Esophagus squamous epithelium (tissue), 4 donors: ENCODE measurements around the gene EVPLL.

Source experiments
- CTCF ChIP-seq, 6 experiments: fragments of 450-650 bp in 4 of 6; fragments of 200-600 bp in 2 of 6; sonication (generic) in 2 of 6; IDR thresholded peaks; one replicate each; pipeline ENCODE4 v1.5.1; 2016 to 2019; ENCODE audit warnings: antibody characterized with exemption in 6 of 6, mild to moderate bottlenecking in 4 of 6, moderate library complexity in 4 of 6
- POLR2A ChIP-seq, 4 donors: fragments of 450-650 bp; IDR thresholded peaks; one replicate each; pipeline ENCODE4 v1.6.1; 2017; ENCODE audit warnings: antibody characterized with exemption in 4 of 4, mild to moderate bottlenecking in 4 of 4, moderate library complexity in 3 of 4

GRCh38 chr17:18379246-18380146, 1.9 kb downstream of the EVPLL start:
- no peak for TF ChIP-seq CTCF (IDR thresholded peaks at IDR 0.05)
- TF ChIP-seq POLR2A (IDR thresholded peaks at IDR 0.05): no peak
